ENCODE results near the gene TMC5. TPM values are rescaled to one million over a fixed set of nuclear protein-coding genes. Genes with fewer than 3 reads are reported as not detected.

Gene TMC5
- total and polyA plus RNA-seq, 2 donors, result under 0.01 to 0.09 TPM

GRCh38 chr16:19486051-19486450, 68.4 kb downstream of the TMC5 start:
- no peaks in the 10 kb centered on the region for H3K27me3 ChIP-seq (ENCODE audit: control insufficient read depth in 2 of 2, insufficient read depth in 1 of 2, low read length in 1 of 2)
- no peaks in the 10 kb centered on the region for H3K4me1 ChIP-seq (ENCODE audit: control insufficient read depth in 2 of 2, insufficient read depth in 2 of 2, low read length in 2 of 2)
- H3K27ac ChIP-seq (ENCODE audit: low read depth in 1 of 2, low read length in 1 of 2), result no peak overlapping the region
- no peaks in the 10 kb centered on the region for H3K9me3 ChIP-seq (ENCODE audit: control insufficient read depth in 2 of 2, insufficient read depth in 1 of 2, low read length in 1 of 2)
- 88% methylated on average over 4 of the region's 4 CpGs for WGBS
- no peaks in the 10 kb centered on the region for H3K36me3 ChIP-seq (ENCODE audit: control insufficient read depth in 2 of 2, insufficient read depth in 2 of 2, low read length in 1 of 2)
- no peak for DNase-seq (ENCODE audit: low read depth in 6 of 9, low spot score in 9 of 9)
- no peak overlapping the region for H3K4me3 ChIP-seq (ENCODE audit: low read length in 2 of 2)

GRCh38 chr16:19486750-19487325, 69.2 kb downstream of the TMC5 start:
- Histone ChIP-seq H3K9me3 (ENCODE audit: control insufficient read depth in 2 of 2, insufficient read depth in 1 of 2, low read length in 1 of 2) (no peaks in the 10 kb centered on the region), H3K4me3 (ENCODE audit: low read length in 2 of 2) (no peak overlapping the region), H3K36me3 (ENCODE audit: control insufficient read depth in 2 of 2, insufficient read depth in 2 of 2, low read length in 1 of 2) (no peaks in the 10 kb centered on the region), H3K27me3 (ENCODE audit: control insufficient read depth in 2 of 2, insufficient read depth in 1 of 2, low read length in 1 of 2) (no peaks in the 10 kb centered on the region), H3K27ac (ENCODE audit: low read depth in 1 of 2, low read length in 1 of 2) (no peak overlapping the region), H3K4me1 (ENCODE audit: control insufficient read depth in 2 of 2, insufficient read depth in 2 of 2, low read length in 2 of 2) (no peaks in the 10 kb centered on the region)
- DNase-seq (ENCODE audit: low read depth in 6 of 9, low spot score in 9 of 9), result no peak
- 95% methylated on average over 10 of the region's 10 CpGs for WGBS

- Histone ChIP-seq H3K4me1 (ENCODE audit: control insufficient read depth in 2 of 2, insufficient read depth in 2 of 2, low read length in 2 of 2) (no peaks in the 10 kb centered on the region), H3K27ac (ENCODE audit: low read depth in 1 of 2, low read length in 1 of 2) (no peak overlapping the region), H3K27me3 (ENCODE audit: control insufficient read depth in 2 of 2, insufficient read depth in 1 of 2, low read length in 1 of 2) (no peaks in the 10 kb centered on the region), H3K36me3 (ENCODE audit: control insufficient read depth in 2 of 2, insufficient read depth in 2 of 2, low read length in 1 of 2) (no peaks in the 10 kb centered on the region), H3K4me3 (ENCODE audit: low read length in 2 of 2) (no peak overlapping the region), H3K9me3 (ENCODE audit: control insufficient read depth in 2 of 2, insufficient read depth in 1 of 2, low read length in 1 of 2) (no peaks in the 10 kb centered on the region)
- 86% methylated on average over 4 of the region's 4 CpGs for whole genome bisulfite sequencing
- no peak for DNase-seq (ENCODE audit: low read depth in 6 of 9, low spot score in 9 of 9)
These were observed 70.5 kb downstream of the TMC5 start for GRCh38 chr16:19488213-19488640.

- no peak for DNase-seq (ENCODE audit: low read depth in 6 of 9, low spot score in 9 of 9)
- Histone ChIP-seq H3K27ac (ENCODE audit: low read depth in 1 of 2, low read length in 1 of 2) (no peak overlapping the region), H3K9me3 (ENCODE audit: control insufficient read depth in 2 of 2, insufficient read depth in 1 of 2, low read length in 1 of 2) (no peaks in the 10 kb centered on the region), H3K4me1 (ENCODE audit: control insufficient read depth in 2 of 2, insufficient read depth in 2 of 2, low read length in 2 of 2) (no peaks in the 10 kb centered on the region), H3K4me3 (ENCODE audit: low read length in 2 of 2) (no peak overlapping the region), H3K36me3 (ENCODE audit: control insufficient read depth in 2 of 2, insufficient read depth in 2 of 2, low read length in 1 of 2) (no peaks in the 10 kb centered on the region), H3K27me3 (ENCODE audit: control insufficient read depth in 2 of 2, insufficient read depth in 1 of 2, low read length in 1 of 2) (no peaks in the 10 kb centered on the region)
- 97% methylated on average over 1 of the region's 1 CpG for WGBS
These were observed 72.9 kb downstream of the TMC5 start for GRCh38 chr16:19490619-19491018.

- 86% methylated on average over 5 of the region's 5 CpGs for WGBS
These were observed 79.5 kb downstream of the TMC5 start for GRCh38 chr16:19497176-19497575.

GRCh38 chr16:19499006-19499405, 81.3 kb downstream of the TMC5 start:
- no peaks in the 10 kb centered on the region for H3K4me1 ChIP-seq (ENCODE audit: control insufficient read depth in 2 of 2, insufficient read depth in 2 of 2, low read length in 2 of 2)
- H3K36me3 ChIP-seq (ENCODE audit: control insufficient read depth in 2 of 2, insufficient read depth in 2 of 2, low read length in 1 of 2), result peaks cover 20 to 32% of the 10 kb centered on the region in 2 donors
- DNase-seq (ENCODE audit: low read depth in 6 of 9, low spot score in 9 of 9), result no peak
- no peak overlapping the region for H3K4me3 ChIP-seq (ENCODE audit: low read length in 2 of 2)
- 81% methylated on average over 5 of the region's 5 CpGs for WGBS
- no peaks in the 10 kb centered on the region for H3K27me3 ChIP-seq (ENCODE audit: control insufficient read depth in 2 of 2, insufficient read depth in 1 of 2, low read length in 1 of 2)
- H3K9me3 ChIP-seq (ENCODE audit: control insufficient read depth in 2 of 2, insufficient read depth in 1 of 2, low read length in 1 of 2), result no peaks in the 10 kb centered on the region
- no peak overlapping the region for H3K27ac ChIP-seq (ENCODE audit: low read depth in 1 of 2, low read length in 1 of 2)

More at GRCh38 chr16:19497176-19497575, 79.5 kb downstream of the TMC5 start:
- H3K4me3 ChIP-seq (ENCODE audit: low read length in 2 of 2), result no peak overlapping the region
- no peaks in the 10 kb centered on the region for H3K9me3 ChIP-seq (ENCODE audit: control insufficient read depth in 2 of 2, insufficient read depth in 1 of 2, low read length in 1 of 2)
- DNase-seq (ENCODE audit: low read depth in 6 of 9, low spot score in 9 of 9), result no peak
- peaks cover 6 to 14% of the 10 kb centered on the region in 2 donors for H3K36me3 ChIP-seq (ENCODE audit: control insufficient read depth in 2 of 2, insufficient read depth in 2 of 2, low read length in 1 of 2)
- no peak overlapping the region for H3K27ac ChIP-seq (ENCODE audit: low read depth in 1 of 2, low read length in 1 of 2)
- H3K4me1 ChIP-seq (ENCODE audit: control insufficient read depth in 2 of 2, insufficient read depth in 2 of 2, low read length in 2 of 2), result no peaks in the 10 kb centered on the region
- H3K27me3 ChIP-seq (ENCODE audit: control insufficient read depth in 2 of 2, insufficient read depth in 1 of 2, low read length in 1 of 2), result no peaks in the 10 kb centered on the region

- 96% methylated on average over 3 of the region's 3 CpGs for WGBS
- no peaks in the 10 kb centered on the region for H3K27me3 ChIP-seq (ENCODE audit: control insufficient read depth in 2 of 2, insufficient read depth in 1 of 2, low read length in 1 of 2)
- peaks cover 24 to 36% of the 10 kb centered on the region in 2 donors for H3K36me3 ChIP-seq (ENCODE audit: control insufficient read depth in 2 of 2, insufficient read depth in 2 of 2, low read length in 1 of 2)
These were observed 81.8 kb downstream of the TMC5 start for GRCh38 chr16:19499481-19499880.

GRCh38 chr16:19502395-19503131, 84.9 kb downstream of the TMC5 start:
- Histone ChIP-seq H3K9me3 (ENCODE audit: control insufficient read depth in 2 of 2, insufficient read depth in 1 of 2, low read length in 1 of 2) (no peaks in the 10 kb centered on the region), H3K4me1 (ENCODE audit: control insufficient read depth in 2 of 2, insufficient read depth in 2 of 2, low read length in 2 of 2) (no peaks in the 10 kb centered on the region), H3K27me3 (ENCODE audit: control insufficient read depth in 2 of 2, insufficient read depth in 1 of 2, low read length in 1 of 2) (no peaks in the 10 kb centered on the region), H3K36me3 (ENCODE audit: control insufficient read depth in 2 of 2, insufficient read depth in 2 of 2, low read length in 1 of 2) (peaks cover 28 to 51% of the 10 kb centered on the region in 2 donors), H3K27ac (ENCODE audit: low read depth in 1 of 2, low read length in 1 of 2) (no peak overlapping the region), H3K4me3 (ENCODE audit: low read length in 2 of 2) (no peak overlapping the region)
- DNase-seq (ENCODE audit: low read depth in 6 of 9, low spot score in 9 of 9), result peak in 6 of 9 donors; percentile 31 to 74 (median 58)
- 98% methylated on average over 3 of the region's 3 CpGs for WGBS

More at GRCh38 chr16:19499481-19499880, 81.8 kb downstream of the TMC5 start:
- Histone ChIP-seq H3K9me3 (ENCODE audit: control insufficient read depth in 2 of 2, insufficient read depth in 1 of 2, low read length in 1 of 2) (no peaks in the 10 kb centered on the region), H3K27ac (ENCODE audit: low read depth in 1 of 2, low read length in 1 of 2) (no peak overlapping the region), H3K4me1 (ENCODE audit: control insufficient read depth in 2 of 2, insufficient read depth in 2 of 2, low read length in 2 of 2) (no peaks in the 10 kb centered on the region), H3K4me3 (ENCODE audit: low read length in 2 of 2) (no peak overlapping the region)
- no peak for DNase-seq (ENCODE audit: low read depth in 6 of 9, low spot score in 9 of 9)

- Histone ChIP-seq H3K4me1 (ENCODE audit: control insufficient read depth in 2 of 2, insufficient read depth in 2 of 2, low read length in 2 of 2) (no peaks in the 10 kb centered on the region), H3K4me3 (ENCODE audit: low read length in 2 of 2) (no peak overlapping the region), H3K27ac (ENCODE audit: low read depth in 1 of 2, low read length in 1 of 2) (no peak overlapping the region), H3K27me3 (ENCODE audit: control insufficient read depth in 2 of 2, insufficient read depth in 1 of 2, low read length in 1 of 2) (no peaks in the 10 kb centered on the region), H3K36me3 (ENCODE audit: control insufficient read depth in 2 of 2, insufficient read depth in 2 of 2, low read length in 1 of 2) (peaks cover 28 to 51% of the 10 kb centered on the region in 2 donors), H3K9me3 (ENCODE audit: control insufficient read depth in 2 of 2, insufficient read depth in 1 of 2, low read length in 1 of 2) (no peaks in the 10 kb centered on the region)
- DNase-seq (ENCODE audit: low read depth in 6 of 9, low spot score in 9 of 9), result no peak
- 97% methylated on average over 5 of the region's 5 CpGs for WGBS
These were observed 85.9 kb downstream of the TMC5 start for GRCh38 chr16:19503461-19504075.
